NCI-H510A treated with DMSO at 0.1 percent for 48 hours (cell line): ENCODE data around the gene KLHL2.
"Not testable (repeated sequence)": the region's sequence is repeated elsewhere in the genome, so short reads cannot be mapped to it uniquely, and the experiment has no call there.

Experiments
- DNase-seq: peaks from one replicate; lab custom pipeline; 2025; lab: John Stamatoyannopoulos, UW

The KLHL2 gene

GRCh38 chr4:165201806-165202205 is 5.6 kb upstream of the KLHL2 start:
- no peak for DNase-seq

- no peak for DNase-seq
These were observed 3.6 kb upstream of the KLHL2 start for GRCh38 chr4:165203541-165204461.

GRCh38 chr4:165204462-165204830 is 2.9 kb upstream of the KLHL2 start:
- no peak for DNase-seq

GRCh38 chr4:165207016-165207430 is 338 bp upstream of the KLHL2 start:
- DNase-seq: peak; percentile 24

- DNase-seq: peak; percentile 57
These were observed 876 bp downstream of the KLHL2 start for GRCh38 chr4:165208221-165208652.

- DNase-seq: no peak
These were observed 1.5 kb downstream of the KLHL2 start for GRCh38 chr4:165208741-165209388.

GRCh38 chr4:165209796-165210195 is 2.4 kb downstream of the KLHL2 start:
- DNase-seq: no peak

GRCh38 chr4:165210566-165210965 is 3.2 kb downstream of the KLHL2 start:
- no peak for DNase-seq

- not testable (repeated sequence) for DNase-seq
These were observed 5.3 kb downstream of the KLHL2 start for GRCh38 chr4:165212647-165213046.

GRCh38 chr4:165213404-165213803 is 6.0 kb downstream of the KLHL2 start:
- not testable (repeated sequence) for DNase-seq

GRCh38 chr4:165213991-165214709 is 6.8 kb downstream of the KLHL2 start:
- DNase-seq: not testable (repeated sequence)

- DNase-seq: not testable (repeated sequence)
These were observed 7.8 kb downstream of the KLHL2 start for GRCh38 chr4:165215034-165215751.

GRCh38 chr4:165215761-165216487 is 8.6 kb downstream of the KLHL2 start:
- DNase-seq: not testable (repeated sequence)

GRCh38 chr4:165217325-165217724 is 10.0 kb downstream of the KLHL2 start:
- no peak for DNase-seq

- not testable (repeated sequence) for DNase-seq
These were observed 13.9 kb downstream of the KLHL2 start for GRCh38 chr4:165221306-165221705.

- not testable (repeated sequence) for DNase-seq
These were observed 14.8 kb downstream of the KLHL2 start for GRCh38 chr4:165221993-165222650.

GRCh38 chr4:165222651-165222994 is 15.3 kb downstream of the KLHL2 start:
- DNase-seq: no peak

- not testable (repeated sequence) for DNase-seq
These were observed 20.0 kb downstream of the KLHL2 start for GRCh38 chr4:165227401-165227800.

- not testable (repeated sequence) for DNase-seq
These were observed 22.3 kb downstream of the KLHL2 start for GRCh38 chr4:165229490-165230200.
